HG03342 (cell line): Measurements from ENCODE around the gene PTPRJ.

Source experiments
- ATAC-seq: cut with Tn5 transposase; IDR thresholded peaks from one replicate; pipeline ENCODE4 v1.9.1; 2021; ENCODE audit warnings: mild to moderate bottlenecking, moderate library complexity; ENCODE audit not compliant: unreplicated experiment

The PTPRJ gene

DNA sequence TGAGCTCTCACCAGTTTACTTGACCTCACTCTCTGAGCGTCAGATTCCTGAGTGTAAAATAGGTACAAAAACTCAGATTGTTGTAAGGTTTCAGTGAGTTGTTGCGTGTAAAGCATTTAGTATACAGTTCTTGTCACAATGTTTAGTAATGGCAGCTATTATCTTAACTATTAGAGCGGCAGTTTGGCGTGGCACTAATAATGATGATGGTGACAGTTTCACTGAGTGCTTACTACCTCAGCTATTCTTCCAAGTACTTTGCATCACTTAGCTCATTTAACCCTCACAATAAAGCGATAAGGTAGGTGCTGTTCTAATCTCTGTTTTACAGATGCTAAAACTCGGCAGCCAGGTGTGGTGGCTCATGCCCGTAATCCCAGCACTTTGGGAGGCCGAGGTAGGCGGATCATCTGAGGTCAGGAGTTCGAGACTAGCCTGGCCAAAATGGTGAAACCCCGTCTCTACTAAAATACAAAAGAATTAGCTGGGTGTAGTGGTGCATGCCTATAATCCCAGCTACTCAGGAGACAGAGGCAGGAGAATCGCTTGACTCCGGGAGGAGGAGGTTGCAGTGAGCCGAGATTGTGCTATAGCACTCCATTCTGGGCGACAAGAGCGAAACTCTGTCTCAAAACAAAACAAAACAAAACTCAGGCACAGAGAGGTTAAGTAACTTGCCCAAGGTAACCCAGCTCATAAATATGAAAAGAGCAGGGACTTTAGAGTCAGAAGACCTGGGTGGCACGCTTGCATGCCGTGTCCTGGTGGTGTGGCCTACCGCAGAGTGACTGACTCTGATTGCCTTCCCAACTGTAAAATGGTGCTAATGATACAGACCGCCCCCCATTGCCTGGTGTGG is 76.2 kb downstream of the PTPRJ start:
- no peak for ATAC-seq

DNA sequence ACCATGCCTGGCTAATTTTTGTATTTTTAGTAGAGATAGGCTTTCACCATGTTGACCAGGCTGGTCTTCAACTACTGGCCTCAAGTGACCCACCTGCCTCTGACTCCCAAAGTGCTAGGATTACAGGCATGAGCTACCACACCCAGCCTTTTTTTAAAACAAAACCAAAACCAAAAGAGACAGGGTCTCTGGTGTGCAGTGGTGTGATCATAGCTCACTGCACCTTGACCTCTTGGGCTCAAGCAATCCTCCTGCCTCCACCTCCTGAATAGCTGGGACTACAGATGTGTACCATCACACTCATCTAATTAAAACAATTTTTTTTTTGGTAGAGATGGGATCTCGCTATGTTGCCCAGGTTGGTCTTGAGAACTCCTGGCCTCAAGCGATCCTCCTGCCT is 77.7 kb downstream of the PTPRJ start:
- ATAC-seq: no peak

DNA sequence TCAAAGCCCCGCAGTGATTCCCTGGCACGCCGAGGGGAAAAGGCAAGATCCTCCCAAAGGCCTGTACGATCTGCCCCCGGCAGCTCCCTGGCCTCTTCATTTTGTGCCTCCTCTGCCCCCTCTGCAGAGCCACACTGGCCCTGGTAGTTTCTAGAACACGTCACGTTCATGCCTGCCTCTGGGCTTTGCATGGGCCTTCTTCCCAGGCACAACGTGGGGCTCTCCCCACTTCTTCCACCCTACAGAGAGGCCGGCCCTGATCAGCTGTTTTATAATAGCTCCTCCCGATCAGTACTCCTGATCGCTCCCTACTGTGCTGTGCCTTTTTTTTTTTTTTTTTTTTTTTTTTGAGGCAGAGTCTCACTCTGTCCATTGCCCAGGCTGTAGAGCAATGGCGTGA is 78.4 kb downstream of the PTPRJ start:
- no peak for ATAC-seq

DNA sequence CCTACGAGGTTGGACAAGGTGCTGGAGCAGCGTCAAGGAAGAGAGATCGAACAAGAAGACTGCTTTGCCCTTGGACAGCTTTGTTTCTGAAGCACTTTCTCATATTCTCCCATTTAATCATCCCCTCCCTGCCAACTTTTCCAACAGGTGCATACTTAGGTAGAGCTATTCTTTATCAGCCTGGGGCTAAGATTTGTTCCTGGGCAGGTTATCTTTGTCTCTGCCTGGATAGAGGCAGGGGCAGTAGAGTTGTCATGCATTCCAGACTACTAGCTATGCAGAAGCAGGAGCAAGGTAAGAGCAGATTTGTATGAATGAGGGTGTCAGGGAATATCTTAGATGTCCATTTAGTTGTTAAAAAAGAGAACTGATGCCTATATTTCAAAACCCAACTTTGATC is 82.3 kb downstream of the PTPRJ start:
- ATAC-seq: no peak

DNA sequence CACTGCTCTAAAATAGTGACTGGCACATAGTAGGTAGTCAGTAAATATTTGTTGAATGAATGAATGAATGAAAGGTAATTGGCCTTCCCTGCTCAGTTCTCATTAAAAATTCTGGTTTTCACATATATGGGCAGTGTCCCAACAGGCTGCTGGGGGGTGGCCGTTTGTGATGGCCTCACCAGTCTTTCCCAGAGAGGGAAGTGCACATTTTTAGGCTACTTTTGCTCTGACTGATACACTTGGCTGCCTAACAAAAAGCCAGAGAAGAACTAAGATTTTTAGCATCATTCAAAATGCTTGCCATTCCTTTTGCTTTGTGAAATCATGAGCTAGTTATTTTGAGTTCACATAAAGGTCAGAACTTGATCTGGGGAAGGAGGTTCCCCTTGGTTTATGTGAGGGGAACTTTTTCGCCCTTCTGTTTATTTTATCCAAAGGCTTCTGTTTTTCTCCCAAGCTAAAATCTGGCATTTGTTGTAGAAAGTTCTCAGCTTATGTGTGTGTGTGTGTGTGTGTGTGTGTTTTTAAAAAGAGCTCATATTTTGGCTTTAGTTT is 83.1 kb downstream of the PTPRJ start:
- no peak for ATAC-seq

DNA sequence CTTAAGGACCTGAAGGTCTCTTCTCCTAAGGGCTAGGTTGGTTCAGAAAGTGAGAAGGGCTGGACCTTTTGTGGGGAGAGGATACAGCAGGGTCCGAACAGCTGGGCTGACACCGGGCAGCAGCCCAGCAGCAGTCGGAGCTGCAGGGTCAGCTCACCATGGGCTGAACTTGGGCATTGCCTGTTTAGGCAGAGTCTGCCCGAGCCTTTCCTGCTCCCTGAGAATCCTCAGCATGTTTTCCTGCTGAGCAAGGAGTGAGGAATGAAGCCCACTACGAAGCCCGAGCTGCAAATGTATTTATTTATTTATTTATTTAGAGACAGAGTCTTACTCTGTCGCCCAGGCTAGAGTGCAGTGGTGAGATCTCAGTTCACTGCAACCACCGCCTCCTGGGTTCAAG is 83.9 kb downstream of the PTPRJ start:
- ATAC-seq: no peak

DNA sequence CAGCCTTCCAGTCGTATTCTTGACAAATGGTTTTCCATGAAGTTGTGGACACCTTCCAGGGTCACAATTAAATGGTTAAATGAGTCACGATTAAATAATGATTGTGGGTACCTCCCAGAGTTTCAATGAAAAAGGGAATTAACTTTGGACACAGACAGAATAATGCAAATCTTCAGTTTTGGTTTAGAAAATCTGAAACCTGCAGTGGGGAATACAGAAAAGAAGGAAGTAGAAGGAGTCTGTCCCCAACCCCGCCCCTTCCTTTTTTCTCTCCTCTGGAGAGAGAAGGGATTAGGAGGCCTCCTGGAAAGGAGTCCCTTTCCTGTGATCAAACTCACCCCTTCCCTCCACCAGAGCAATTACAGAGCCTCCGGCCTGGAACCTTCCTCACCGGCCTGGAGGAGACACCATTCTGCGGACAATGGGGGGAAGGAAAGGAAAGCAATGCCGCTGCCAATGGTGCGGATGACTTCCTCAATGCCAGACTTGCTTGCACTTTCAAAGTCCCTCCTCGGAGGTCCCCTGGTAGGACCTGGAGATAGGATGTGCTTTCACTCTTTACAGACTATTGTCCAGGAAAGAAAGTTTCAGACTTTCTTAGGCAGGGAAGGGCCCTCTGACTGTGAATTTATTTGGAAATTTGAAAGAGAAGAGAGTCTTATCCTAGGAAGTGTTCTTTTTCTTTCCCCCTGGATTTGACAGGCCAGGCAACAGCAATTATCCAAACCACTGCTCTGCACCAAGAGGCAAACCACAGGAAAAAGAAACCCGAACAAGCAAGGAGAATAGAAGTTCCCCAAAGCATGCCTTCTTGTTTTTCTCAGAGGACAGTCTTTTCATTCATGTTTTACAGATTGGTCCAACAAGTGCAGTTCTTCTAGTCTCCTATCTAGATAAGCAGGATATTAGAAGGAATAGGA is 86.8 kb downstream of the PTPRJ start:
- ATAC-seq: no peak

DNA sequence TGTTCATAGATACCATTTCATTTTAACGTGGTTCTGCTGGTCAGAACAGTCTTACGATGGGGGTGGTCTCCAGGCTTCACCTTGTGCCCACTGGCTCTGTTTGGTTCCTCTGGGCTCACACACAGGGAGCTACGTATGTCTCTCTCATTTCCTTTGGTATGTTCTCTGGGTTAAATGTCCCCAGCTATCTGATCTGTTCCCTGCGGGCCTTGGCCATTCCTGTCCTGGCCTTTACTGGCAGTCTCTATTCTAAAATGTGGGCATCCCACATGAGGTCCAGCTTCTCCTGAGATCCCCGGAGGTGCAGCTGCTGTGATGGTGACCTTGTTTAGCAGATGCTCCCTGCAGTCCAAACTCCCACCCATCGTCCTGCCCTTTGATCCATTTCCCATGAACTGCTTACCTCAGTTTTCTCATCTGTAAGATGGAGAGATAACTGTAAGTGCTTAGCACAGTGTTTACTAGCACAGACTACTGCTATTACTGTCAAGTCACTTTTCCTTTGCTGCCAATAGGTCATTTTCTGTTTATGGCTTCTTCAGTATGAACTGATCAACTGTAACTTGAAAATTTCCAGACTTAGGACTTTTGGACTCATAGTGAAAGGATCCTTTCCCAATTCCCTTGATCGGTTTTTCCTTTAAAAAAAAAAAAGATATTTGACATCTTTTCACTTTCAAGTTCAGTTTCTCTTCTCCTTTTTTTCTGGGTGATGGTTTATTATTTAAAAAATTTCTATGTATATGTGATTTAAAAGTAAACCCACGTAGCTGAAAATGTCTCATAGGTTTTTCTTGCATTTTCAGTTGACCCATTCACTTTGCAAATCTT is 92.9 kb downstream of the PTPRJ start:
- no peak for ATAC-seq

DNA sequence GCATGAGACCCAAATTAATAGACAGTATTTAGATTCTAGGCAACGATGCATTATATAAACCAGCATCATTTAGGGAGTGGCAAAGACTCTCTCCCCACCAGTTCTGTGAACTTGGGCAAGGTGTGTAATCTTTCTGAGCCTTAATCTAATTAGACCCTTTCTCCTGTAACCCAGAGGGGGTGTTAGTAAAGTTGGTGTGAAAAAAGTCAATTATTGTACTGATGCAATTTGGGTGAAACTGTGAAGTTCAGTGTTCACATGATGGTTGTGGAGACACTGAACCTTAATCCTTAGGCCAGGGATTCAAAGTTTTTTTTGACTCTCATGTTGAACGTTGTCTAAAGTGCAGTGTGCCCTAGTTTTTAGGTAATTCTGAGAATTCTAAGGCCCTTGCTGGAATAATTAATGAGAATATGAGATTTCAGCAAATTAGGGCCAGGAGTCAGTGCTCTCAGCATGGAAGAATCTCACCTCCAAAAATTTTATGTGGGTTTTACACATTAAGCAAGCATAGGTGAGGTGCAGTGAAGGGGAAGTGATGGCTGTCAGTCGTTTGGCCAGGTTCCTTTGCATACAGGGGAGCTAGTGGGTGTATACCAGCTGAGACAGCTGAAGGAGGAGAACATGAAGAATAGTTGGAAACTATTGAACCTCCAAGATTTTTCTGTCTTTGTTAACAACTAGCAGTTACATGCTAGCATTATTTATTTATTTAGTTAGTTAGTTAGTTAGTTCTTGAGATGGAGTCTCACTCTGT is 94.2 kb downstream of the PTPRJ start:
- no peak for ATAC-seq

DNA sequence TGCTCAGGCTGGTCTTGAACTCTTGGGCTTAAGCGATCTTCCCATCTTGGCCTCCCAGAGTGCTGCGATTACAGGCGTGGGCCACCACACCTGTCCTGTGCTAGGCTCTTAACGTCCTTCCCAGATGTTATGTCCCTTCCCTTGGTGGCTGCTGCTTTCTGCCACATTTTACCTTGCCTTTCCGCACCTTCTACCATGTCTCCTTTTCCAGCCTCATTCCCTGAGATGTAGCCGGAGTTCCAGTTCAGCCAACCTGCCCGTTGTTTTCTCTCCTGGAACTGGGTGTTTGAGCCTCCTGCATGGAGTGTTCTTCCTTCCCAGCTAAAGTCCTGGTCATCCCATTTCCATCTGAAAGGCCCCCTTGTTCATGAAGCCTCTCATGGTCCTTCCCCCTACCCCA is 95.3 kb downstream of the PTPRJ start:
- ATAC-seq: no peak

DNA sequence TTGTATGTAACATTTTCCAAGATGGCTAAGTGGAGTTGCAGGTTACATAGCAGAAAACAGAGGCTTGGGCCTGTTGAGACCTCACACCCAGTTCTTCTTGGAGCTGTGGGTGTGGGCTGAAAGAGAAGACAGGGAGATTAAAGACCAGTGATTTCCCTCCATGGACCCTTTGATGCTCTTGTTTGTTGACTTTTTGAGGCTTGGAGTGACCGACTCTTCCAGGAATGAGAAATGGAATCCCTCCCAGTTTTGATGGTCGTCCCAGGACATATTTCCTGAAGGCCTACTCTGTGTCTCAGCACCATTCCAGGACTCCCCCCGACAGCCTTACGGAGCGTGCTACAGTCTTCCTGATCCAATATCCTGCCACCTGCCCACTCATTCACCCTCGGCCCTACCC is 96.9 kb downstream of the PTPRJ start:
- no peak for ATAC-seq

DNA sequence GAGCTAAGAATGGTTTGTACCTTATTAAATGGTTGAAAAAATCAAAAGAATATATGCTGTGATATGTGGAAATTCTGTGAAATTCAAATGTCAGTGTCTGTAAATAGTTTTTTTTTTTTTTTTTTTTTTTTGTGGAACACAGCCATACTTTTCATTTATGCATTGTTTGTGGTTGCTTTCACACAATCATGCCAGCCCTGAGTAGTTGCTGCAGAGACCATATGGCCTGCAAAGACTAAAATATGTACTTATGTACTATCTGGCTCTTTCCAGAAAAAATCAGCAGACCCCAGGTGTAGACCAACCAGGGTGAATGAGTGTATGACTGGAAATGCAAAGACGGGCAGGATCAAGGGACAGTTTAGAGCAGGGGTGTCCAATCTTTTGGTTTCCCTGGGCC is 98.3 kb downstream of the PTPRJ start:
- ATAC-seq: no peak

DNA sequence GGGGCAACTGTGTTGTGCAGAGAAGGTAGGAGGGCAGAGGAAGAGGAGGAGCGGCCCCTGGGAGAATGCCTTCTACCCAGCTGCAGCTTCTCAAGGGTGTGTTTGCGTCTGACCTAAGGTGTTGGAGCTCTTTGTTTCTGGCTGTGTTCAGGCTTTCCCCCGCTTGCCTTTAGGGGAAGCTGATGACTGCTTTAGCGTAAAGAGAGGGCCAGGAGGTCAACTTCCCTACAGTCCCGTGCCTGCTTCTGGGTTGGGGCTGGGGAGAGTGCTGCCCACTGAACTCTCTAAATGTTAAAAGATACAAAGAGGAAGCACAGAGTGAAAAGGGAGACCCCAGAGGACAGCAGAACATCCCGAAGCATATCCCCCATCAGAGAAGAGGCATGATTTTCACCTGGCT is 99.2 kb downstream of the PTPRJ start:
- no peak for ATAC-seq

DNA sequence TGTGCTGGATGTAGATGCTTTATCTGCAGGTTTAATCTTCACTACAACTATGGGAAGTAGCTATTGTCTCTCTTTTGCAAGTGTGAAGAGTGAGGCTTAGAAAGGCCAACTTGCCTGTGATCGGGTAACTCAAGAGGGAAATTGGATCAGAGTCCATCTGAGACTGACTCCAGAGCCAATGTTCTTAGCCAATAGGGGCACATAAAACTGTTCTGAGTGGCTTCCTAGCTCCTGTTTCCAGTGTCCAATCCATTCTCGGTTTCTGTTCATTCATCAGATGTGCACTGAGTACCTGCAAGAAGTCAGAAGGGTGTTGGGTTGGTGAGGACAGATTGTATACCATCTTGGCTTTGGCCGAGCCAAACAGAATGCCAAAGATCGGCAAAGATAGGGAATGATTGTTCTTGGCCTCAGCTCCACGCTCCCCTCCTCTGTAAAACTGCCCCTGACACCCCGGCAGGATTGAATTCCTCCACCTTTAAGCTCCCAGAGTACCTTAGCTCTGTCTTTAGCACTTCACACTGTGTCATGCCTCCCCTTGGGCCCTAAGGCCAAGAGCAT is 100.0 kb downstream of the PTPRJ start:
- ATAC-seq: no peak

DNA sequence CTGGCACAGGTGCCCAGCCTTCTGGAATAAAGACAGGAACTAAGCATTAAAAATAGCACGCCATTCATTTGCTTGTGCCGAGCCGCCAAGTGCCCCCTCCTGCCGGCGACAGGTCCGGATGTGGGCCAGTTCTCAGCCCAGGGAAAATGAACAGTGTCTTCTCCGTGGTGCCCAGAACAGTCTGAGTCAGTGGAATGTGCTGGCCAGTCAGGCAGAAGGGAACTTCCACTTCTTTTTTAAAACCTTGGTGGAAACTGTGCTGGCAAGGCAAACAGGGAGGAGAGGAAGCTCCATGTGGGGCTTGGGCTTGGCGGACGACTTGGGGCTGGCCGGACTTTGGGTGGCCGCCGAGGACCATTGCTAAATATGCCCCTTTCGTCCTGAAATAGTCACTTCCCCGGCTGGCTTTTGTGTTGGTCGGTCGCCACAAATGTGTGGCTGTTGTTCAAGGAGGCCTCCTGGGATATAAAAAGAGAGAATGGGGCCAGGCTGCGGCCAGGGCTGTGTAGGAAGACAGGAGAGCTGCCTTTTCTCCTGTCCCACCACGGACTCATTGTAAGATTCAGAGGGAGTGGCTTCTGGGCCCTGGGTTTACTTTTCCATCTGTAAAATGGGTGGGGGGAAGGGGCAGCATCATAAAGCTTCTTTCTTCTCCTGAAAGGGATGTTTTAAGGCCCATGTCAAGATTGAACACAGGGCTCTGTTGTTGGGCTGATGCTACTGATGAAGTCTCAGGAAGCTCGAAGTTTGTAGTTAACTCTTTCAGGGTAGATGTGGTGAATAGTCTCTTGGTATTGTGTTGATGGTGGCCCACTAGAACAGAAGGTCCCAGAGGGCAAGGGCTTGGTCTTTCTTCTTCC is 101.0 kb downstream of the PTPRJ start:
- no peak for ATAC-seq

DNA sequence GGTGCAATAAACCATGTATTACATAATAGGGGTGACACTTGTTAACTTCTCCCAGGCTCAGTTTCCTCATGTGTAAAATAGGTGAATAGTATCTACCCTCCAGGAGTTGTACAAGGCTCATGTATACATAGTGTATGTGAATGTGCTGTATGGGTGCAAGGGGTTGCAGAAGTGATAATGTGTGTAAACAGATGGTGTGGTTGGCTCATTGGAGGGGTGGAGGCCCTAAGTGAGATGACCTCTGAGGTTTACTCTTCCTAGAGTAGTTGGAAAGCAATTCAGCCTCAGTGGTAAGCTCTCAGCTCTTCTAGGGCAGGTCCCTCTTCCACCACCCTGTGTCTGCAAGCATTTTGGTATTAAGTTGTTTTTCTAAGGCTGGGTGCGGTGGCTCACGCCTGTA is 102.4 kb downstream of the PTPRJ start:
- ATAC-seq: no peak

DNA sequence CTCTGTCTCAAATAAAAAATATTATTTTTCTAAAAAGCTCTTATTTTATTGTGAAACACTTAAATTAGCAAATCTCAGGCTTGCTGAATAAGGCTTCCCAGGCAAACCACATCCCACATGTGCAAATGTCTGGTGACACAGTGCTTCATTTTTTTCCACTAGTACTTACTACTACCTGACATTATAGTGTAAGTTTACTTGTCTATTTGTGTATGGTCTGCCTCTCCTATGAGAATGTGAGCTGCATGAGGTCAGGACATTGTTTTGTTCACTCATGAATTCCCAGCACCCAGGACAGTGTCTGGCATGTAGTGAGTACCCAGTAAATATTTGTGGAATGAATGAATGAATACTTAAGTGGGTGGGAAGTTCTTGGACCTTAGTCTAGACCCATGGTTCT is 103.1 kb downstream of the PTPRJ start:
- ATAC-seq: no peak

DNA sequence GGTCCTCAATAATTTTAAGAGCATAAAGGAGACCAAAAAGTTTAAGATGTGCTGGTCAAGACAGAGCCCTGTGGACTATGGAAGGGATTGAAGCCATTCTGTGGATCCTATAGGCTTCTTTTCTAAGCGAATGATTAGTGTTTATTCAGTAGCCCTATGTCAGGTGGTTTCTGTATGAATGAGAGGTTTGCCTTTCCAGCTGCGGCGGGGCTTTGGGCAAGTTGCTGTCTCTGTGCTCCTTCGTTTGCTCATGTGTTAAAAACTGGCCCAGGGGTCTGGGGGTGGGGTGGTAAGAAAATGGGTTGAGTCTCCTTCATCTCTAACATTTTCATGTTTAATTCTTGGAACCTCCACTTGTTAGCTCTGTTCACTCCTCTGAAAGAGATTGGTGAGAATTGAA is 105.3 kb downstream of the PTPRJ start:
- no peak for ATAC-seq

DNA sequence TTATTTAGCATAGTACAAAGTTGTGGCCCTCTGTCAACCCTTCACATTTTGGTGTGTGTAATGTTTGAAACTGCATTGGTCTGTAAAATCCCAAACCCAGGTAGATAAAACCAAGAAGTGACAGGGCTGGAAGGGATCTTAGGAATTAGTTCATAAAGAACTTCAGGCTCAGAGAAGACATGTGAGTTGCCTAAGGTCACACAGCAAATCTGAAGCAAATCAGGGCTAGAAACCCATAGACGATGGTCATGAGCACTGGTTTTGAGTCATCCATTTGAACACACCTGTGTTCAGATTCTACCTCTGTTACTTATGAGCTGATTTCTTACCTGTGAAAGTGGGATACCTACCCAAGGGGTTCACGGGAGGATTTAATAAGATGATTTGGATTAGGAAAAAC is 107.1 kb downstream of the PTPRJ start:
- no peak for ATAC-seq
